Measurements from ENCODE around the gene INSYN2A.

GRCh38 chr10:127189226-127189625, 7.2 kb downstream of the INSYN2A start:
- TF ChIP-seq GRHL2 (CRISPR knock-in tag; IDR thresholded peaks at IDR 0.05; ENCODE audit: insufficient replicate concordance, severe bottlenecking) (no peak), ATF2 (CRISPR knock-in tag; IDR thresholded peaks at IDR 0.05; ENCODE audit: borderline replicate concordance, low read depth) (no peak), ATF3 (CRISPR knock-in tag; conservative IDR thresholded peaks at IDR 0.05) (no peak), HMGXB4 (CRISPR knock-in tag; IDR thresholded peaks at IDR 0.05) (no peak), CTCF (IDR thresholded peaks at IDR 0.05) (no peak), ZNF423 (CRISPR knock-in tag; IDR thresholded peaks at IDR 0.05) (no peak), ETV6 (CRISPR knock-in tag; IDR thresholded peaks at IDR 0.05) (no peak), TCF7 (CRISPR knock-in tag; IDR thresholded peaks at IDR 0.05; ENCODE audit: low read depth) (no peak), FOXJ3 (CRISPR knock-in tag; IDR thresholded peaks at IDR 0.05; ENCODE audit: borderline replicate concordance) (no peak), MLX (CRISPR knock-in tag; IDR thresholded peaks at IDR 0.05) (no peak), MAX (CRISPR knock-in tag; IDR thresholded peaks at IDR 0.05) (no peak), ZNF138 (CRISPR knock-in tag; conservative IDR thresholded peaks at IDR 0.05) (no peak), E2F4 (CRISPR knock-in tag; IDR thresholded peaks at IDR 0.05; ENCODE audit: borderline replicate concordance, low read depth) (no peak), FOXP4 (CRISPR knock-in tag; IDR thresholded peaks at IDR 0.05) (no peak)
